ENCODE results near the gene LAMP1.
"Not testable (repeated sequence)": the region's sequence is repeated elsewhere in the genome, so short reads cannot be mapped to it uniquely, and the experiment has no call there.

LAMP1 gene

GRCh38 chr13:113298043-113298945 is 1.3 kb downstream of the LAMP1 start:
- DNase-seq = no peak

- no peak for DNase-seq
Observed at GRCh38 chr13:113299951-113300350, 2.9 kb downstream of the LAMP1 start.

GRCh38 chr13:113302986-113303385 is 5.9 kb downstream of the LAMP1 start:
- DNase-seq = no peak

GRCh38 chr13:113304121-113304520 is 7.1 kb downstream of the LAMP1 start:
- DNase-seq = no peak

- peak; percentile 38 for DNase-seq
Observed at GRCh38 chr13:113305208-113305607, 8.2 kb downstream of the LAMP1 start.

- no peak for DNase-seq
Observed at GRCh38 chr13:113307491-113307890, 10.5 kb downstream of the LAMP1 start.

- DNase-seq = no peak
Observed at GRCh38 chr13:113309473-113309872, 12.4 kb downstream of the LAMP1 start.

- DNase-seq = not testable (repeated sequence)
Observed at GRCh38 chr13:113314112-113314511, 17.1 kb downstream of the LAMP1 start.

- not testable (repeated sequence) for DNase-seq
Observed at GRCh38 chr13:113314895-113315470, 17.9 kb downstream of the LAMP1 start.

- no peak for DNase-seq
Observed at GRCh38 chr13:113315992-113316391, 19.0 kb downstream of the LAMP1 start.

GRCh38 chr13:113317031-113317430 is 20.0 kb downstream of the LAMP1 start:
- DNase-seq = no peak

GRCh38 chr13:113318956-113319355 is 21.9 kb downstream of the LAMP1 start:
- no peak for DNase-seq

- no peak for DNase-seq
Observed at GRCh38 chr13:113319371-113319770, 22.3 kb downstream of the LAMP1 start.

GRCh38 chr13:113320226-113320875 is 23.3 kb downstream of the LAMP1 start:
- DNase-seq = no peak

- DNase-seq = no peak
Observed at GRCh38 chr13:113321546-113321945, 24.5 kb downstream of the LAMP1 start.

- DNase-seq = no peak
Observed at GRCh38 chr13:113322043-113322461, 25.0 kb downstream of the LAMP1 start.

- DNase-seq = no peak
Observed at GRCh38 chr13:113322890-113323651, 26.0 kb downstream of the LAMP1 start.

GRCh38 chr13:113323869-113324268 is 26.8 kb downstream of the LAMP1 start:
- no peak for DNase-seq

- DNase-seq = no peak
Observed at GRCh38 chr13:113324398-113324797, 27.4 kb downstream of the LAMP1 start.

GRCh38 chr13:113325779-113326178 is 28.7 kb downstream of the LAMP1 start:
- DNase-seq = no peak

GRCh38 chr13:113327391-113327765 is 30.3 kb downstream of the LAMP1 start:
- no peak for DNase-seq

GRCh38 chr13:113327766-113328471 is 30.9 kb downstream of the LAMP1 start:
- DNase-seq = no peak
